Lower leg skin (tissue), 4 donors: Measurements from ENCODE around the gene VTI1A. TPM values are rescaled to one million over a fixed set of nuclear protein-coding genes. Genes with fewer than 3 reads are reported as not detected.

Experiments used
- DNase-seq, 2 donors: peaks; one replicate each; pipeline ENCODE4 v3.0.0-alpha.2; 2019; ENCODE audit warnings: low spot score in 2 of 2
- H3K4me3 ChIP-seq: fragments of 200-600 bp; sonication (generic); 2 replicates; pipeline ENCODE4 v1.5.1; 2017; ENCODE audit warnings: mild to moderate bottlenecking, low read depth; ENCODE audit not compliant: poor library complexity, severe bottlenecking
- POLR2A ChIP-seq, 2 donors: fragments of 450-650 bp; IDR thresholded peaks; one replicate each; pipeline ENCODE4 v1.6.1; 2016 to 2017; ENCODE audit warnings: antibody characterized with exemption in 2 of 2, mild to moderate bottlenecking in 1 of 2, moderate library complexity in 1 of 2
- WGBS, 2 donors: methylation state at CpG; one replicate each; pipeline ENCODE4 v1.1.5; 2018; 5-methylcytosine and 5-hydroxymethylcytosine counted together
- intact Hi-C: fragments of 100-400 bp; cut with DNase I; formaldehyde crosslinking; loops from one replicate; pipeline ENCODE4 v1.15.0; 2023; ENCODE audit warnings: low total_unique reads
- total RNA-seq, 4 donors: library from RNA; depleted of rRNA; stranded (reverse); fragments of >200 nt; gene quantifications; one replicate each; pipeline ENCODE4 v1.1.0, GENCODE V29; 2016
- TF ChIP-seq, protein P1 (sequence below), 3 donors: fragments of 450-650 bp; IDR thresholded peaks; one replicate each; pipeline ENCODE4 v1.5.1; 2016; ENCODE audit warnings: antibody characterized with exemption in 3 of 3, mild to moderate bottlenecking in 3 of 3, moderate library complexity in 2 of 3

Gene VTI1A
- total RNA-seq, 4 donors from 2014 or later: 30.8 to 85.7 (median 35.6) TPM

GRCh38 chr10:112628951-112629609 is 182.1 kb downstream of the VTI1A start:
- WGBS, 2 donors: 92 to 95% methylated on average over 5 of the region's 5 CpGs
- H3K4me3 ChIP-seq: no peak overlapping the region
- DNase-seq: no peak
- TF ChIP-seq, protein P1, sequence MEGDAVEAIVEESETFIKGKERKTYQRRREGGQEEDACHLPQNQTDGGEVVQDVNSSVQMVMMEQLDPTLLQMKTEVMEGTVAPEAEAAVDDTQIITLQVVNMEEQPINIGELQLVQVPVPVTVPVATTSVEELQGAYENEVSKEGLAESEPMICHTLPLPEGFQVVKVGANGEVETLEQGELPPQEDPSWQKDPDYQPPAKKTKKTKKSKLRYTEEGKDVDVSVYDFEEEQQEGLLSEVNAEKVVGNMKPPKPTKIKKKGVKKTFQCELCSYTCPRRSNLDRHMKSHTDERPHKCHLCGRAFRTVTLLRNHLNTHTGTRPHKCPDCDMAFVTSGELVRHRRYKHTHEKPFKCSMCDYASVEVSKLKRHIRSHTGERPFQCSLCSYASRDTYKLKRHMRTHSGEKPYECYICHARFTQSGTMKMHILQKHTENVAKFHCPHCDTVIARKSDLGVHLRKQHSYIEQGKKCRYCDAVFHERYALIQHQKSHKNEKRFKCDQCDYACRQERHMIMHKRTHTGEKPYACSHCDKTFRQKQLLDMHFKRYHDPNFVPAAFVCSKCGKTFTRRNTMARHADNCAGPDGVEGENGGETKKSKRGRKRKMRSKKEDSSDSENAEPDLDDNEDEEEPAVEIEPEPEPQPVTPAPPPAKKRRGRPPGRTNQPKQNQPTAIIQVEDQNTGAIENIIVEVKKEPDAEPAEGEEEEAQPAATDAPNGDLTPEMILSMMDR (IDR thresholded peaks at IDR 0.05): no peak
- no peak for TF ChIP-seq POLR2A (IDR thresholded peaks at IDR 0.05)
- intact Hi-C loops: no loop called here

DNA sequence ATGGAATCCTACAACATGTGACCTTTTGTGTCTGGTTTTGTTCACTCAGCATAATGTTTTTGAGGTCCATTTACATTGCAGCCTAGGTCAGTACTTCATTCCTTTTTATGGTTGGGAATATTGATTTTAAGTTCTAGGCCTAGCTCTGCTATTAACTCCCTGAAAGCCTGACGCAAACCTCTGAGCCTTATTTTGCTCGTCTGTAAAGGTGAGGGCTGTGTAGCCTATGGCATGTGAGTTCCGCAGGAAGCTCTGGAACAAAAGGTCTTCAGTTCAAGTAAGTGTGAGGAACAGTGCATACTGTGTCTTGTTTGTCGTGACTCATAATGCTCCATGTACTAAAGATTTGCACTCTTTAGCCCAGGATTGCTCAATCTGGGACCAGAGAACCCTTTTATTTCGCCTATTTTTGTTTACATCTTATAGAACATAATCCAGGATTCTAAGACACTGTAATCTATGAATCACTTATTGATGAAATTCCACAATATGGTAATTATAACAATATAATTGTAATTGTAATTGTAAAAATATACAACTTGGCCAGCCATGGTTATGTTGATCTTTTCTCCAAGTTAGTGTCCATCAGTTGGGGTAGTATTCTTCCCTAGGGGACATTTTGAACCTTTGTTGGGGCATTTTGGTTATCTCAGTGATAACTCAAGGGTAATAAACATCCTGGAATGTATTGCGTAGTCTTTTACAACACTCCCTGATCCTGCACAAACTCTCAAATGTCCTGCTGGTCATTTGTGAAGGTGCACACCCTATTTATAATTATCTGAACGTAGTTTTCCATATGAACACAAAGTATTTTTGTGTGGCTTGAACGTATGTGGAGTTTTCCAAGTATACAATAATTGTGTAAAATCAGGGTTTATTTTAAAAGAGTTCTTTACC is 184.7 kb downstream of the VTI1A start:
- WGBS, 2 donors: 91 to 95% methylated on average over 8 of the region's 8 CpGs
- intact Hi-C loops: no loop called here
- TF ChIP-seq POLR2A (IDR thresholded peaks at IDR 0.05): no peak
- TF ChIP-seq, protein P1 (IDR thresholded peaks at IDR 0.05): no peak
- H3K4me3 ChIP-seq: no peak overlapping the region
- no peak for DNase-seq

DNA sequence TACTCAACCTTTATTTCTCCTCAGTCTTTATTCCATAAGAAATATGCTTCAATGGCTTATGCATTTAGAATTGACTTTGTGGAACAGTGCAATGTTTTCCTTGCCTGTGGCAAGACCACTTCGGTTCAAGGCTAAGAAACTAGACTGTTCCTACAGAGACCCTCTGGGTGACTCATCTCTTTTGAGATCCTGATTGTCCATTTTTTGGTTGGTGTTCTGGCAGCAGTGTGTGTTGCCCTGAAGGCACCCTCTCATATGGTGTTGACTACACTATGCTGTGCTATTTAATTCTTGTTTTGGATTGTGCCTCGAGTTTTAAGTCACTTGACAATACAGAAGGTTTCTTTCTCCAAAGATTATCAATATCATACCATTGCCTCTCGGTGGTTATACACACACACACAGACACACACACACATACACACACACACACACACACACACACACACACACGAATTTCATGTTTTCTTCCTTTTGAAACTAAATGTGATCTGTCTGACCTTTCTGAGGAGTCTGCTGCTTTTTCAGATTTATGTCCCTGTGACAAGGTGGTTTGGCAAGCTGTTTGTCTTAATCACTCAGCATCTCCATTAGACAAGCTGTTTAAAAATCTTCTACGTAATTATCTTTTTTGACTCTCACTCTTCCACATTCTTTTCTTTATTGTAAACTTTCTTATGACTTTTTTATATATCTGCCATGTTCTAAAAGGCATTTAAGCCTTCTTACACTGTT is 187.2 kb downstream of the VTI1A start:
- no peak for TF ChIP-seq POLR2A (IDR thresholded peaks at IDR 0.05)
- TF ChIP-seq, protein P1 (IDR thresholded peaks at IDR 0.05): no peak
- intact Hi-C loops: no loop called here
- WGBS, 2 donors: 32 to 33% methylated on average over 5 of the region's 5 CpGs
- no peak overlapping the region for H3K4me3 ChIP-seq
- DNase-seq: no peak

GRCh38 chr10:112637901-112638300 is 190.9 kb downstream of the VTI1A start:
- no peak overlapping the region for H3K4me3 ChIP-seq
- TF ChIP-seq, protein P1 (IDR thresholded peaks at IDR 0.05): no peak
- no peak for TF ChIP-seq POLR2A (IDR thresholded peaks at IDR 0.05)
- DNase-seq: no peak
- WGBS, 2 donors: 82 to 86% methylated on average over 3 of the region's 3 CpGs
- intact Hi-C loops: no loop called here

DNA sequence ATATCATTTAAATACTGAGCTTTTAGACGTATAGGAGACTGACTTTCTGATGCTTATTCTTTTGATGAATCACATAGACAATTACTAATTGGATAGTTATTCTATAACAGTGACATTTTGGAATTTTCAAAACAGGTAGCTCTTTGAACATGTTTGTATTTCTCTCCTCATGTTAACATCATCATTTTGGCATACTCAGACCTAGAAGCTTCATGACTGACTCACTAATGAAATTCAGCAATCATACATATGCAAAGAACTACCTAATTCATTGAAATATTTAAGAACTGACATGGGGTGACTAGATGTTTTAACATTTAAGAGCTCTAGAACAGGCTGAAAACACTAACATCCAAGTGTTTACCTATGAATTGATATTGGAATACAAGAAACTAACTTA is 192.3 kb downstream of the VTI1A start:
- no peak for DNase-seq
- intact Hi-C loops: no loop called here
- no peak for TF ChIP-seq POLR2A (IDR thresholded peaks at IDR 0.05)
- TF ChIP-seq, protein P1 (IDR thresholded peaks at IDR 0.05): no peak

More for the DNA sequence above, 192.3 kb downstream of the VTI1A start:
- no peak overlapping the region for H3K4me3 ChIP-seq
- WGBS, 2 donors: 89% methylated on average over 1 of the region's 1 CpG
